B cell (primary cell): Measurements from ENCODE around the gene RAB26. TPM values are rescaled to one million over a fixed set of nuclear protein-coding genes. Genes with fewer than 3 reads are reported as not detected.

Experiments used
- ATAC-seq: fragments of 200-7000 bp; cut with Tn5 transposase; one replicate; pipeline ENCODE4 v1.10.0; 2021; ENCODE audit warnings: low read depth, mild to moderate bottlenecking, moderate number of reproducible peaks, moderate library complexity
- CTCF ChIA-PET: fragments of 350-600 bp; sonication (Branson Sonifier 250); formaldehyde crosslinking; loops from one replicate; lab custom pipeline; 2021; ENCODE audit warnings: antibody characterized with exemption, inconsistent platforms; lab: Charles Lee
- POLR2A ChIA-PET: fragments of 350-600 bp; sonication (Branson Sonifier 250); formaldehyde crosslinking; loops from one replicate; lab custom pipeline; 2021; ENCODE audit warnings: antibody characterized with exemption; lab: Charles Lee
- DNase-seq: peaks from one replicate; pipeline ENCODE4 v3.0.0; 2013
- H2AFZ ChIP-seq: 2 replicates; pipeline ENCODE4 v1.6.1; 2012; ENCODE audit warnings: mild to moderate bottlenecking, low read depth, low read length; ENCODE audit not compliant: insufficient read depth, poor library complexity, severe bottlenecking
- H3K27ac ChIP-seq, 2 donors: 1 replicate in 1 of 2; 2 replicates in 1 of 2; pipeline ENCODE4 v1.5.1; 2012 to 2013; ENCODE audit warnings: low read length in 2 of 2, mild to moderate bottlenecking in 2 of 2, moderate library complexity in 1 of 2
- H3K27me3 ChIP-seq, 4 experiments: fragments of 200-600 bp in 1 of 4; sonication (generic) in 1 of 4; replicated peaks in 1 of 4; 1 replicate in 2 of 4; 2 replicates in 2 of 4; pipeline versions ENCODE4 v1.6.1 to v1.7.0; 2013 to 2016; ENCODE audit warnings: low read length in 3 of 4, mild to moderate bottlenecking in 2 of 4, mixed read lengths in 1 of 4, moderate library complexity in 1 of 4; ENCODE audit not compliant: insufficient read depth in 4 of 4, control insufficient read depth in 3 of 4; ENCODE audit errors: control extremely low read depth in 1 of 4
- H3K36me3 ChIP-seq, 2 experiments: replicated peaks in 1 of 2; 1 replicate in 1 of 2; 2 replicates in 1 of 2; pipeline versions ENCODE4 v1.6.1 to v1.7.1; 2013; ENCODE audit warnings: low read length in 1 of 2; ENCODE audit not compliant: insufficient read depth in 2 of 2, control insufficient read depth in 1 of 2; ENCODE audit errors: control extremely low read depth in 1 of 2, extremely low read depth in 1 of 2
- H3K4me1 ChIP-seq, 2 donors: fragments of 200-600 bp in 1 of 2; sonication (generic) in 1 of 2; 1 replicate in 1 of 2; 2 replicates in 1 of 2; pipeline versions ENCODE4 v1.5.1 to v1.6.1; 2013 to 2017; ENCODE audit warnings: low read length in 2 of 2; ENCODE audit not compliant: control insufficient read depth in 2 of 2, insufficient read depth in 2 of 2
- H3K4me2 ChIP-seq: replicated peaks from 2 replicates; pipeline ENCODE3; 2012; ENCODE audit warnings: mild to moderate bottlenecking, low read depth, low read length; ENCODE audit not compliant: poor library complexity, severe bottlenecking
- H3K4me3 ChIP-seq, 5 experiments: fragments of 200-600 bp in 1 of 5; sonication (generic) in 1 of 5; 1 replicate in 3 of 5; 2 replicates in 2 of 5; pipeline versions ENCODE4 v1.5.1 to v1.7.0; 2011 to 2016; ENCODE audit warnings: low read length in 4 of 5, mild to moderate bottlenecking in 4 of 5, low read depth in 2 of 5, control low read depth in 1 of 5, moderate library complexity in 1 of 5; ENCODE audit not compliant: insufficient read depth in 1 of 5; ENCODE audit errors: control extremely low read depth in 1 of 5, extremely low read depth in 1 of 5
- H3K79me2 ChIP-seq: fragments of 200-600 bp; sonication (generic); one replicate; pipeline ENCODE4 v1.6.0; 2016; ENCODE audit warnings: low read length; ENCODE audit not compliant: control insufficient read depth, insufficient read depth
- H3K9ac ChIP-seq: fragments of 200-600 bp; sonication (generic); 2 replicates; pipeline ENCODE4 v1.6.1; 2017; ENCODE audit warnings: mild to moderate bottlenecking, low read length, moderate library complexity
- H3K9me3 ChIP-seq, 3 donors: one replicate each; pipeline versions ENCODE4 v1.6.1 to v1.7.1; 2013; ENCODE audit warnings: low read length in 2 of 3; ENCODE audit not compliant: control insufficient read depth in 2 of 3, insufficient read depth in 1 of 3; ENCODE audit errors: control extremely low read depth in 1 of 3
- H4K20me1 ChIP-seq: 2 replicates; pipeline ENCODE4 v1.6.0; 2012; ENCODE audit warnings: mild to moderate bottlenecking, low read length; ENCODE audit not compliant: insufficient read depth, control insufficient read depth, poor library complexity, severe bottlenecking
- H3K27ac Mint-ChIP-seq: one replicate; pipeline ENCODE4 v1.8.0; 2021; ENCODE audit warnings: mixed read lengths
- H3K27me3 Mint-ChIP-seq: one replicate; pipeline ENCODE4 v1.8.0; 2021; ENCODE audit warnings: mixed read lengths
- H3K4me1 Mint-ChIP-seq: one replicate; pipeline ENCODE4 v1.8.0; 2021; ENCODE audit warnings: mixed read lengths
- H3K4me3 Mint-ChIP-seq: one replicate; pipeline ENCODE4 v1.8.0; 2021; ENCODE audit warnings: mixed read lengths
- H3K9me3 Mint-ChIP-seq: one replicate; pipeline ENCODE4 v1.8.0; 2022; ENCODE audit warnings: mixed read lengths; ENCODE audit not compliant: insufficient read depth
- CTCF ChIP-seq: fragments of 200-600 bp; IDR thresholded peaks from one replicate; pipeline ENCODE4 v1.8.0; 2022; ENCODE audit warnings: antibody characterized with exemption, mild to moderate bottlenecking
- EZH2 ChIP-seq: IDR thresholded peaks from 2 replicates; pipeline ENCODE4 v1.6.1; 2012; ENCODE audit warnings: borderline replicate concordance, low read depth, mild to moderate bottlenecking, moderate library complexity, low read length; ENCODE audit not compliant: insufficient read depth, poor library complexity, severe bottlenecking
- WGBS: methylation state at CpG from one replicate; pipeline ENCODE4 v1.1.5; 2013; ENCODE audit warnings: missing lambda C conversion rate; ENCODE audit not compliant: insufficient coverage; 5-methylcytosine and 5-hydroxymethylcytosine counted together
- intact Hi-C: fragments of 100-400 bp; cut with micrococcal nuclease; formaldehyde crosslinking; loops from one replicate; pipeline ENCODE4 v1.10.0; 2022
- polyA plus RNA-seq: library from polyadenylated mRNA; depleted of rRNA; stranded (reverse); fragments of >200 nt; gene quantifications from 2 replicates; pipeline ENCODE4 v1.2.3, GENCODE V29; 2012
- total RNA-seq, 2 donors: library from RNA; stranded (reverse); fragments of 120-200 nt in 1 of 2; gene quantifications; 1 replicate in 1 of 2; 2 replicates in 1 of 2; pipeline versions ENCODE4 v1.2.3 to v1.2.4, GENCODE V29; 2013 to 2022

RAB26 gene
- total and polyA plus RNA-seq, 2 donors (not counting 1 experiment from before 2014, with no cell fraction given), result 0.62 to 1.2 TPM

- H3K27me3 ChIP-seq, result peaks cover 0 to 4% (median 0%) of the 10 kb centered on the region in 4 experiments
- no peak for DNase-seq
- no peak overlapping the region for H3K27ac ChIP-seq
- 97% methylated on average over 6 of the region's 6 CpGs for WGBS
- H3K9me3 Mint-ChIP-seq, result no peaks in the 10 kb centered on the region
- peaks cover 37% of the 10 kb centered on the region for H4K20me1 ChIP-seq
- no peak overlapping the region for H2AFZ ChIP-seq
- TF ChIP-seq EZH2 (no peak), CTCF (no peak)
- peaks cover 14% of the 10 kb centered on the region for H3K79me2 ChIP-seq
- peaks cover 22% of the 10 kb centered on the region for H3K4me1 Mint-ChIP-seq
- H3K4me3 ChIP-seq, result no peak overlapping the region
- H3K36me3 ChIP-seq, result peaks cover 0 to 4% of the 10 kb centered on the region in 2 experiments
- H3K27ac Mint-ChIP-seq, result peak overlapping the region; percentile 26
- H3K4me3 Mint-ChIP-seq, result peak overlapping the region; percentile 47
- intact Hi-C loops, result loop anchor here (10.0 kb wide), 1 partner anchor 283 kb away; no protein-coding TSS in a partner anchor
- no peaks in the 10 kb centered on the region for H3K27me3 Mint-ChIP-seq
- no peaks in the 10 kb centered on the region for H3K9me3 ChIP-seq
- H3K4me1 ChIP-seq, result peaks cover 30 to 44% of the 10 kb centered on the region in 2 donors
- ChIA-PET POLR2A (interaction anchor here (0.9 kb wide), 1 partner anchor 8 kb away, joined by 5 read pairs; no protein-coding TSS in a partner anchor), CTCF (interaction anchor here (1.1 to 2.1 kb wide), 5 partner anchors 8 to 144 kb away, joined by 4 to 7 read pairs (median 6); partner anchors contain the start of gene TRAF7)
- no peak overlapping the region for H3K9ac ChIP-seq
- no peak for ATAC-seq
- H3K4me2 ChIP-seq, result peak overlapping the region; percentile 93
Measured at GRCh38 chr16:2147378-2147777, 1.0 kb upstream of the RAB26 start.
